SK-N-SH treated with all-trans-retinoic acid at 6 μM for 48 hours (cell line): ENCODE data around the gene CLDN24.

Experiments used
- ATAC-seq: fragments of 200-7000 bp; cut with Tn5 transposase; 3 replicates; pipeline ENCODE4 v1.9.1; 2020; ENCODE audit warnings: mild to moderate bottlenecking, moderate library complexity
- ARNTL ChIP-seq: fragments of 450-650 bp; formaldehyde crosslinking; IDR thresholded peaks from 2 replicates; pipeline ENCODE4 v1.5.0; 2020; ENCODE audit warnings: low read depth, mild to moderate bottlenecking, moderate library complexity, borderline replicate concordance
- BACH2 ChIP-seq: fragments of 250-450 bp; sonication (Bioruptor Pico); IDR thresholded peaks from 2 replicates; pipeline ENCODE4 v1.9.0; 2021; ENCODE audit warnings: mild to moderate bottlenecking, borderline replicate concordance
- CREB5 ChIP-seq: fragments of 250-450 bp; sonication (Bioruptor Pico); IDR thresholded peaks from 2 replicates; pipeline ENCODE4 v1.5.1; 2020; ENCODE audit warnings: low read depth, mild to moderate bottlenecking, moderate library complexity
- CSDC2 ChIP-seq: fragments of 250-450 bp; sonication (Bioruptor Pico); IDR thresholded peaks from 2 replicates; pipeline ENCODE4 v1.5.0; 2020; ENCODE audit warnings: mild to moderate bottlenecking, moderate library complexity
- CSRNP3 ChIP-seq: fragments of 250-450 bp; sonication (Bioruptor Pico); IDR thresholded peaks from 2 replicates; pipeline ENCODE4 v1.5.1; 2021; ENCODE audit warnings: mild to moderate bottlenecking, moderate library complexity
- ESRRG ChIP-seq: fragments of 250-450 bp; sonication (Bioruptor Pico); IDR thresholded peaks from 2 replicates; pipeline ENCODE4 v1.6.1; 2021; ENCODE audit warnings: mild to moderate bottlenecking
- GLIS3 ChIP-seq: fragments of 250-450 bp; sonication (Bioruptor Pico); IDR thresholded peaks from 2 replicates; pipeline ENCODE4 v1.5.0; 2020; ENCODE audit warnings: mild to moderate bottlenecking, moderate library complexity
- ISL1 ChIP-seq: fragments of 250-450 bp; sonication (Bioruptor Pico); IDR thresholded peaks from 2 replicates; pipeline ENCODE4 v2.1.2; 2022; ENCODE audit warnings: mild to moderate bottlenecking, moderate library complexity
- OSR1 ChIP-seq: fragments of 250-450 bp; sonication (Bioruptor Pico); IDR thresholded peaks from 2 replicates; pipeline ENCODE4 v1.8.0; 2022; ENCODE audit warnings: moderate library complexity, mild to moderate bottlenecking, inconsistent platforms
- PATZ1 ChIP-seq: fragments of 250-450 bp; sonication (Bioruptor Pico); IDR thresholded peaks from 2 replicates; pipeline ENCODE4 v1.8.0; 2020; ENCODE audit warnings: mild to moderate bottlenecking, moderate library complexity, borderline replicate concordance
- POU6F1 ChIP-seq: fragments of 250-450 bp; sonication (Bioruptor Pico); IDR thresholded peaks from 2 replicates; pipeline ENCODE4 v1.8.0; 2021; ENCODE audit warnings: low read depth, mild to moderate bottlenecking, moderate library complexity, borderline replicate concordance
- SNAI2 ChIP-seq: fragments of 250-450 bp; sonication (Bioruptor Pico); IDR thresholded peaks from 2 replicates; pipeline ENCODE4 v1.5.0; 2020; ENCODE audit warnings: mild to moderate bottlenecking, moderate library complexity
- TCF4 ChIP-seq: fragments of 250-450 bp; sonication (Bioruptor Pico); IDR thresholded peaks from 2 replicates; pipeline ENCODE4 v1.8.0; 2021; ENCODE audit warnings: mild to moderate bottlenecking, moderate library complexity, borderline replicate concordance
- TOX ChIP-seq: fragments of 250-450 bp; sonication (Bioruptor Pico); IDR thresholded peaks from 2 replicates; pipeline ENCODE4 v1.8.0; 2021; ENCODE audit warnings: mild to moderate bottlenecking, moderate library complexity, borderline replicate concordance
- TSHZ2 ChIP-seq: fragments of 250-450 bp; sonication (Bioruptor Pico); IDR thresholded peaks from 2 replicates; pipeline ENCODE4 v1.5.0; 2020; ENCODE audit warnings: mild to moderate bottlenecking, moderate library complexity
- ZC3H10 ChIP-seq: fragments of 250-450 bp; sonication (Bioruptor Pico); IDR thresholded peaks from 2 replicates; pipeline ENCODE4 v1.5.1; 2021; ENCODE audit warnings: mild to moderate bottlenecking, moderate library complexity
- ZFP3 ChIP-seq: fragments of 250-450 bp; sonication (Bioruptor Pico); IDR thresholded peaks from 2 replicates; pipeline ENCODE4 v1.5.0; 2020; ENCODE audit warnings: mild to moderate bottlenecking, moderate library complexity
- ZFP30 ChIP-seq: fragments of 450-650 bp; formaldehyde crosslinking; IDR thresholded peaks from 2 replicates; pipeline ENCODE4 v1.5.0; 2022; ENCODE audit warnings: mild to moderate bottlenecking, moderate library complexity
- ZNF565 ChIP-seq: fragments of 450-650 bp; formaldehyde crosslinking; conservative IDR thresholded peaks from 2 replicates; pipeline ENCODE4 v1.5.0; 2020; ENCODE audit warnings: low read depth, mild to moderate bottlenecking, moderate library complexity
- ZNF70 ChIP-seq: fragments of 450-650 bp; formaldehyde crosslinking; IDR thresholded peaks from 2 replicates; pipeline ENCODE4 v1.5.0; 2020; ENCODE audit warnings: mild to moderate bottlenecking, moderate library complexity
- ZNF8 ChIP-seq: fragments of 450-650 bp; formaldehyde crosslinking; IDR thresholded peaks from 2 replicates; pipeline ENCODE4 v1.5.0; 2020; ENCODE audit warnings: mild to moderate bottlenecking, moderate library complexity

CLDN24 gene

GRCh38 chr4:183330841-183331240 lies 8.6 kb upstream of the CLDN24 start:
- no peak for ATAC-seq
- TF ChIP-seq ZNF70 (CRISPR knock-in tag) (no peak), BACH2 (CRISPR knock-in tag) (no peak), ZFP30 (CRISPR knock-in tag) (no peak), SNAI2 (CRISPR knock-in tag) (no peak), ZNF8 (no peak), TOX (CRISPR knock-in tag) (no peak), ZNF565 (CRISPR knock-in tag) (no peak), TSHZ2 (CRISPR knock-in tag) (no peak), GLIS3 (CRISPR knock-in tag) (no peak), ZFP3 (no peak), OSR1 (no peak), PATZ1 (CRISPR knock-in tag) (no peak), ZC3H10 (no peak), CSDC2 (CRISPR knock-in tag) (no peak), ARNTL (no peak)

GRCh38 chr4:183329954-183330742 lies 7.9 kb upstream of the CLDN24 start:
- no peak for ATAC-seq
- no peak for TF ChIP-seq ZFP3
- no peak for TF ChIP-seq ISL1 (CRISPR knock-in tag)
- TF ChIP-seq, all 23 proteins: peak for 0

GRCh38 chr4:183329244-183329643 lies 7.0 kb upstream of the CLDN24 start:
- no peak for ATAC-seq
- no peak for TF ChIP-seq TOX (CRISPR knock-in tag)
- TF ChIP-seq, all 23 proteins: peak for 0

- no peak for ATAC-seq
- TF ChIP-seq ZNF8 (no peak), OSR1 (no peak), GLIS3 (CRISPR knock-in tag) (no peak), TSHZ2 (CRISPR knock-in tag) (no peak), TOX (CRISPR knock-in tag) (no peak), TCF4 (CRISPR knock-in tag) (no peak), ZNF70 (CRISPR knock-in tag) (no peak), POU6F1 (CRISPR knock-in tag) (no peak), SNAI2 (CRISPR knock-in tag) (no peak), ZC3H10 (no peak), ZFP3 (no peak), ZNF565 (CRISPR knock-in tag) (no peak), ARNTL (no peak), CSDC2 (CRISPR knock-in tag) (no peak), CREB5 (CRISPR knock-in tag) (no peak), BACH2 (CRISPR knock-in tag) (no peak), ZFP30 (CRISPR knock-in tag) (no peak), CSRNP3 (CRISPR knock-in tag) (no peak), ESRRG (CRISPR knock-in tag) (no peak)
Measured at GRCh38 chr4:183328832-183329231, 6.6 kb upstream of the CLDN24 start.
